ENCODE results near the gene ZAR1.

- TF ChIP-seq CTCF (IDR thresholded peaks at IDR 0.05; ENCODE audit: poor library complexity) (no peak), EZH2 (IDR thresholded peaks at IDR 0.05; ENCODE audit: borderline replicate concordance) (no peak), EZH2phosphoT487 (IDR thresholded peaks at IDR 0.05; ENCODE audit: low read depth, severe bottlenecking, unreplicated experiment) (no peak)
These were observed 28.1 kb downstream of the ZAR1 start for GRCh38 chr4:48518143-48518542.

Data from hepatocyte (in vitro differentiated cells).